PC-9 (cell line): ENCODE measurements around the gene HSD3B7. TPM values are rescaled to one million over a fixed set of nuclear protein-coding genes. Genes with fewer than 3 reads are reported as not detected.

Source experiments
- BruUV-seq: library from RNA; stranded (reverse); fragments of 400-500 nt; replicated peaks from 2 replicates; lab custom pipeline; 2021; lab: Mats Ljungman, UMichigan
- CTCF ChIA-PET: fragments of 300-600 bp; sonication (Branson Sonifier 250); formaldehyde crosslinking; loops from one replicate; lab custom pipeline; 2022; ENCODE audit warnings: antibody characterized with exemption; lab: Charles Lee
- POLR2A ChIA-PET: fragments of 300-600 bp; sonication (Branson Sonifier 250); formaldehyde crosslinking; loops from one replicate; lab custom pipeline; 2022; ENCODE audit warnings: antibody characterized with exemption; ENCODE audit not compliant: unreplicated experiment; lab: Charles Lee
- DNase-seq, 2 experiments: peaks; one replicate each; pipeline versions ENCODE4 v3.0.0 to v3.0.0-alpha.2; 2015 to 2022; ENCODE audit warnings: mixed read lengths in 1 of 2
- H2AFZ ChIP-seq: fragments of 200-600 bp; sonication (generic); 2 replicates; pipeline ENCODE4 v1.8.1; 2017; ENCODE audit warnings: antibody characterized with exemption
- H3F3A ChIP-seq: fragments of 200-600 bp; sonication (generic); 2 replicates; pipeline ENCODE4 v1.8.1; 2017; ENCODE audit warnings: antibody characterized with exemption, mild to moderate bottlenecking, low read depth; ENCODE audit not compliant: insufficient read depth
- H3K27ac ChIP-seq: fragments of 200-600 bp; sonication (generic); 2 replicates; pipeline ENCODE4 v1.6.1; 2016; ENCODE audit warnings: mixed run types
- H3K27me3 ChIP-seq: fragments of 200-600 bp; sonication (generic); 2 replicates; pipeline ENCODE4 v1.6.1; 2016; ENCODE audit warnings: low read depth, mixed run types; ENCODE audit not compliant: insufficient read depth
- H3K36me3 ChIP-seq: fragments of 200-600 bp; sonication (generic); 2 replicates; pipeline ENCODE4 v1.6.1; 2016; ENCODE audit warnings: low read depth, mixed run types
- H3K4me1 ChIP-seq: fragments of 200-600 bp; sonication (generic); replicated peaks from 2 replicates; pipeline ENCODE4 v1.6.1; 2016; ENCODE audit warnings: mixed run types; ENCODE audit not compliant: insufficient read depth
- H3K4me2 ChIP-seq: fragments of 200-600 bp; sonication (generic); 2 replicates; pipeline ENCODE4 v1.6.1; 2017; ENCODE audit warnings: mixed run types
- H3K4me3 ChIP-seq: fragments of 200-600 bp; sonication (generic); 2 replicates; pipeline ENCODE4 v1.6.1; 2016; ENCODE audit warnings: mixed run types
- H3K79me2 ChIP-seq: fragments of 200-600 bp; sonication (generic); 2 replicates; pipeline ENCODE4 v1.6.1; 2017; ENCODE audit warnings: low read depth, mixed run types
- H3K9me2 ChIP-seq: fragments of 200-600 bp; sonication (generic); 2 replicates; pipeline ENCODE4 v1.8.1; 2017; ENCODE audit warnings: mild to moderate bottlenecking; ENCODE audit not compliant: insufficient read depth
- H3K9me3 ChIP-seq: fragments of 200-600 bp; sonication (generic); 2 replicates; pipeline ENCODE4 v1.8.1; 2016; ENCODE audit warnings: low read depth; ENCODE audit not compliant: insufficient read depth
- H4K20me1 ChIP-seq: fragments of 200-600 bp; sonication (generic); 2 replicates; pipeline ENCODE4 v1.8.1; 2017; ENCODE audit not compliant: insufficient read depth
- EZH2 ChIP-seq: fragments of 200-600 bp; sonication (generic); IDR thresholded peaks from 2 replicates; pipeline ENCODE4 v1.8.0; 2017; ENCODE audit warnings: antibody characterized with exemption, low read depth
- intact Hi-C: fragments of 100-400 bp; cut with micrococcal nuclease; formaldehyde crosslinking; loops from one replicate; pipeline ENCODE4 v1.10.0; 2022; ENCODE audit not compliant: unreplicated experiment
- total RNA-seq: library from RNA; stranded (reverse); gene quantifications from 2 replicates; pipeline ENCODE4 v1.2.3, GENCODE V29; 2021
- TF ChIP-seq, protein P1 (sequence below): fragments of 200-600 bp; sonication (generic); conservative IDR thresholded peaks from 2 replicates; pipeline ENCODE4 v1.6.1; 2017; ENCODE audit warnings: mixed run types, antibody characterized with exemption, mild to moderate bottlenecking, moderate library complexity

The HSD3B7 gene
- total RNA-seq, 1 experiment from 2014 or later: 34.8 TPM

DNA sequence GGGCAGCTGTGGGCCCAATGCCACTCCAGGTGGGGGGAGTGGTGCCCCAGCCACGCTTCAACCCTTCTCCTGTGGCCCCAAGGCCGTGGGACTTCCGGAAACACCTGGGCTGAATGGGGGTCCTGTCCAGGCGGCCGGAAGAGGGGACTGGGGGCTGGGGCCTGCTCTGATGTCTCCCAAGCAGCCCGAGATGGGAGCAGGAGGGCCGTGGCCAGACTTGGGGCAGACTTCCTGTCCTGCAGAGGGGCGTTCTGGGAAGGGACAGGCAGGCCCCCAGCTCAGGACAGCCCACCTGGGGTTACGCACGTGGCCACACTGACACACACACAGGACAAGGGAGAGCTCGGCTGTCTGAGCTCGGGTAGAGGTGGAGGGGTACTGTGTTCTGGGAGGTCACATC lies 5.1 kb downstream of the HSD3B7 start:
- no peaks in the 10 kb centered on the region for H3K9me2 ChIP-seq
- H3K27ac ChIP-seq: no peak overlapping the region
- ChIA-PET CTCF (no interaction called here), POLR2A (no interaction called here)
- no peaks in the 10 kb centered on the region for H3K79me2 ChIP-seq
- DNase-seq: peak in 1 of 2 experiments; percentile 33
- H3K36me3 ChIP-seq: no peaks in the 10 kb centered on the region
- no peaks in the 10 kb centered on the region; the same call in 1 of the 2 replicates for H3K4me1 ChIP-seq
- no peak overlapping the region for H2AFZ ChIP-seq
- H3F3A ChIP-seq: peaks cover 1% of the 10 kb centered on the region; the same call in 1 of the 2 replicates
- H3K9me3 ChIP-seq: no peaks in the 10 kb centered on the region
- no TSS peak for BruUV-seq
- no peak overlapping the region for H3K4me2 ChIP-seq
- intact Hi-C loops: no loop called here
- H3K4me3 ChIP-seq: no peak overlapping the region
- no peaks in the 10 kb centered on the region for H4K20me1 ChIP-seq
- no peak for TF ChIP-seq EZH2
- TF ChIP-seq, protein P1, sequence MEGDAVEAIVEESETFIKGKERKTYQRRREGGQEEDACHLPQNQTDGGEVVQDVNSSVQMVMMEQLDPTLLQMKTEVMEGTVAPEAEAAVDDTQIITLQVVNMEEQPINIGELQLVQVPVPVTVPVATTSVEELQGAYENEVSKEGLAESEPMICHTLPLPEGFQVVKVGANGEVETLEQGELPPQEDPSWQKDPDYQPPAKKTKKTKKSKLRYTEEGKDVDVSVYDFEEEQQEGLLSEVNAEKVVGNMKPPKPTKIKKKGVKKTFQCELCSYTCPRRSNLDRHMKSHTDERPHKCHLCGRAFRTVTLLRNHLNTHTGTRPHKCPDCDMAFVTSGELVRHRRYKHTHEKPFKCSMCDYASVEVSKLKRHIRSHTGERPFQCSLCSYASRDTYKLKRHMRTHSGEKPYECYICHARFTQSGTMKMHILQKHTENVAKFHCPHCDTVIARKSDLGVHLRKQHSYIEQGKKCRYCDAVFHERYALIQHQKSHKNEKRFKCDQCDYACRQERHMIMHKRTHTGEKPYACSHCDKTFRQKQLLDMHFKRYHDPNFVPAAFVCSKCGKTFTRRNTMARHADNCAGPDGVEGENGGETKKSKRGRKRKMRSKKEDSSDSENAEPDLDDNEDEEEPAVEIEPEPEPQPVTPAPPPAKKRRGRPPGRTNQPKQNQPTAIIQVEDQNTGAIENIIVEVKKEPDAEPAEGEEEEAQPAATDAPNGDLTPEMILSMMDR: no peak
- H3K27me3 ChIP-seq: no peaks in the 10 kb centered on the region

DNA sequence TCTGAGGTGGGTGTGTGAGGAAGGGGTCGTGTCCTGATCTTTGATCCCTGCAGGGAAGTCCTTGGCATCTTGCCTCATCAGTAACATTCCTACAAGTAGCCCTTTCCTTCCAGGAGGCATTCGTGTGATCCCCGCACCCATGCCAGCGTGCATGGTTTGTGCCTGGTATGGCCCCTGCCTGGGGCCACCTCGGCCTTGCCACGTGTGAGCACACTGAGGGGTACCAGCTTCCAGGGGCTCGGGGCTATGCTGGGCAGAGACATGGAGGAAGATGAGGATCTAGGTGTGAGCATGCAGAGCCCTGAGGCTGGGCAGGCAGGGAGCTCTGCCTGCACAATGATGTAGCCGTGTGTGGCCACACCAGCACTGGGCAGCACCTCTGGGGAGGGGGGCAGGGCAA lies 6.0 kb downstream of the HSD3B7 start:
- ChIA-PET CTCF (no interaction called here), POLR2A (interaction anchor here (0.5 kb wide), 1 partner anchor 126 kb away, joined by 4 read pairs; the partner anchor contains the start of gene KAT8)
- intact Hi-C loops: no loop called here
- no peaks in the 10 kb centered on the region for H3K9me2 ChIP-seq
- H3K27me3 ChIP-seq: no peaks in the 10 kb centered on the region
- H4K20me1 ChIP-seq: no peaks in the 10 kb centered on the region
- no peak overlapping the region for H3K4me3 ChIP-seq
- TF ChIP-seq, protein P1: no peak
- peaks cover 10% of the 10 kb centered on the region; the same call in 1 of the 2 replicates for H3F3A ChIP-seq
- no peaks in the 10 kb centered on the region for H3K9me3 ChIP-seq
- DNase-seq: peak in 1 of 2 experiments; percentile 33
- no peak overlapping the region for H3K4me2 ChIP-seq
- H3K79me2 ChIP-seq: no peaks in the 10 kb centered on the region
- H3K36me3 ChIP-seq: no peaks in the 10 kb centered on the region
- no peak overlapping the region for H2AFZ ChIP-seq
- BruUV-seq: no TSS peak
- no peaks in the 10 kb centered on the region for H3K4me1 ChIP-seq
- no peak overlapping the region for H3K27ac ChIP-seq

DNA sequence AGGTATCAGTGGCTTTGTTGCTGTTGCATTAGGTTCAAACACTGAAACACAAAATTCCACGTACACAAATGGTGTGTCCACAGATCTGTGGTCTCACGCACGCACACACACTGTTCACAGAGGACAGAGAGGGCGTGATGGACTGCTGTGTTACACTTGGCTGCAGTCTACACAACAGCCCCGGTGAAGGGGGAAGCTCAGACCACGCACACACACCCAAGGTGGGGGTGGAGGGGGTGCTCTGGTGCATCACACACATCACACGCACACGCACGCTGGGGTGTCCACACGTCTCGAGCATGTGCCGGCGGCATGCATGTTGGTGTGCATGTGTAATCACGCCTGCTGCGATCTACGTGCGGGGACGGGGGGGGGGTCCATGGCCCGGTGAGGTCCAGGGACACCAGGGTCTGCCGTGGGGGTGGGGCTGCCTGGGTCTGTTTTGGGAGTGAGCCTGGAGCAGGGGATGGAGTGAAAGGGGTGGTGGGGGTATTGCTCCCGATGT lies 7.3 kb downstream of the HSD3B7 start:
- Histone ChIP-seq H3K4me2 (no peak overlapping the region), H4K20me1 (no peaks in the 10 kb centered on the region), H3K9me2 (no peaks in the 10 kb centered on the region), H3K36me3 (no peaks in the 10 kb centered on the region), H3K27ac (no peak overlapping the region), H3K4me1 (peaks cover under 1% of the 10 kb centered on the region; the same call in 1 of the 2 replicates), H3K4me3 (no peak overlapping the region), H3K79me2 (no peaks in the 10 kb centered on the region), H3K9me3 (no peaks in the 10 kb centered on the region), H3K27me3 (no peaks in the 10 kb centered on the region), H2AFZ (no peak overlapping the region), H3F3A (peaks cover 15% of the 10 kb centered on the region; the same call in 1 of the 2 replicates)
- peak in 1 of 2 experiments; percentile 30 for DNase-seq
- intact Hi-C loops: no loop called here
- ChIA-PET POLR2A (no interaction called here), CTCF (no interaction called here)
- no TSS peak for BruUV-seq
- no peak for TF ChIP-seq EZH2
- TF ChIP-seq, protein P1: no peak
